Middle frontal gyrus (tissue), 1 donor: ENCODE results near the gene CCL27.
A peak's percentile ranks its signal among the peaks of the same experiment; 100 is the strongest.

ENCODE experiments used
- DNase-seq: peaks from one replicate; pipeline ENCODE4 v3.0.0-alpha.2; 2015; ENCODE audit warnings: low spot score; ENCODE audit errors: extremely low spot score

The CCL27 gene, protein sequence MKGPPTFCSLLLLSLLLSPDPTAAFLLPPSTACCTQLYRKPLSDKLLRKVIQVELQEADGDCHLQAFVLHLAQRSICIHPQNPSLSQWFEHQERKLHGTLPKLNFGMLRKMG

DNA sequence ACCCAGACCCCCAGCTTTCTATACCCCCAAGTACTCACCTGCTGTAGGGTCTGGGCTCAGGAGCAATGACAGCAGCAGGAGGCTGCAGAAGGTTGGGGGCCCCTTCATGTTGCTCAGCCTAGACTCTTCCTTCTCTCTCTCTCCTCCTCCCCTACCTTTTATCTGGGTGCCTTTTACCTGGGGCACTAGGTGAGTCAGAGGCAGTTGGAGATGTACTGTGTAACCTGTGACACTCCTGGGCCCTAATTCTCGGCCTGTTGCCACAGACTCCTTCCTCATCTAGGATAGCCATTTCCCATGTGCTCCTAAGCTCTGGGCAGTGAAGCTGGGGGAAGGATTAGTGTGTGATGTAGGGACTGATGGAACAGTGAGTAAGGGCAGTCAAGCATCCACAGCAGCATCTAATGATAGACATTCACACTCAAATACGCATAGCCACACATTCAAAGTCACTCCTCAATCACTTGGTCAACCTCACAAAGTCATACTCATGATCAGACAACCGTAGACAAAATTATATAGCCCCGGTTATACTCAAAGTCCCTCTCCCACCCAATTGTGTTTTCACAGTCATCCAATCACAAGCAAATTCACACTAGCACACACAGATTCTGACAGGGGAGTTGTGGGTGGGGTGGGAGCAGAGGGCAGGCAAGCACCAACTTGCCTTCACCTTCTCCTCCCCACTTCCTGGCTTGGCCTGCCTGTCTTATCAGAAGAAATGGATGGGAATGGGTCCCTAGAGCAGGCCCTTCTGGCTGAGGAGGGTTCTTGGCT is at the start of gene CCL27:
CCL27 (minus strand) TSS at position 132 of the 777 bp plus-strand sequence; CDS start at position 108, 24 bp downstream.
- no peak for DNase-seq

DNA sequence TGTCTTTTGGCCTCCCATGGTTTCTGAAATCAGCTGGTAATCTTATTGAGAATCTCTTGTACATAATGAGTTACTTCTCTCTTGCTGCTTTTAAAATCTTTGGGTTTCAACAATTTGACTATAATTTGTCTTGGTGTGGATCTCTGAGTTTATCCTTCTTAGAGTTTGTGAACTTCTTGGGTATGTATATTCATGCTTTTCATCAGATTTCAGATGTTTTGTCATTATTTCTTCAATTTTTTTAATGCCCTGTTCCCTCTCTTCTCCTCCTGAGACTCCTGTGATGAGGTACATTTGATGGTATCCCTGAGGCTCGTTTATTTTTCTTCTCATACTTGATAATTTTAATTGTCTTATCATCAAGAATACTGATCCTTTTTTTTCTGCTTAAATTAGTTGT is 49.7 kb upstream of the CCL27 start:
- no peak for DNase-seq

DNA sequence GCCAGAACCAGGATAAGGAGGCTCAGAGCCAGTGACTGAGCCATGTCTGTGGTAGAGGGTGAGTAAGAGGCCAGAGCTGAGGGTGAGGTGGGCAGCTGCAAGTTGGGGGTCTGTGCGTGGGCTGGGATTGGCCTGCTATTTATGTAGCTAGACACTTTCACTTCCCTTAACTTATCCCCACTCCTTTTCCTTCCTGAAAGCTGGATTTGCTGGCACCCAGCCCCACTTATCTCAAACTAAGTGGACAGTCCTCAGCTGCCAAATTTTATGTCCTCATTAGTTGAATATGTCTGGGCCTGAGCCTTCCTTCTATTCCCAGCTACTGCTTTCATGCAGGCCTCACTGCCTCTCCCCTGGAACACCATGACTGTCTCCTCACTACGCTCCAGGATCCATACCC is 47.6 kb upstream of the CCL27 start, which contains the start of gene CCL21:
CCL21 (minus strand) TSS at position 114 of the 400 bp plus-strand sequence; CDS start at position 44, 70 bp downstream.
- DNase-seq: no peak

DNA sequence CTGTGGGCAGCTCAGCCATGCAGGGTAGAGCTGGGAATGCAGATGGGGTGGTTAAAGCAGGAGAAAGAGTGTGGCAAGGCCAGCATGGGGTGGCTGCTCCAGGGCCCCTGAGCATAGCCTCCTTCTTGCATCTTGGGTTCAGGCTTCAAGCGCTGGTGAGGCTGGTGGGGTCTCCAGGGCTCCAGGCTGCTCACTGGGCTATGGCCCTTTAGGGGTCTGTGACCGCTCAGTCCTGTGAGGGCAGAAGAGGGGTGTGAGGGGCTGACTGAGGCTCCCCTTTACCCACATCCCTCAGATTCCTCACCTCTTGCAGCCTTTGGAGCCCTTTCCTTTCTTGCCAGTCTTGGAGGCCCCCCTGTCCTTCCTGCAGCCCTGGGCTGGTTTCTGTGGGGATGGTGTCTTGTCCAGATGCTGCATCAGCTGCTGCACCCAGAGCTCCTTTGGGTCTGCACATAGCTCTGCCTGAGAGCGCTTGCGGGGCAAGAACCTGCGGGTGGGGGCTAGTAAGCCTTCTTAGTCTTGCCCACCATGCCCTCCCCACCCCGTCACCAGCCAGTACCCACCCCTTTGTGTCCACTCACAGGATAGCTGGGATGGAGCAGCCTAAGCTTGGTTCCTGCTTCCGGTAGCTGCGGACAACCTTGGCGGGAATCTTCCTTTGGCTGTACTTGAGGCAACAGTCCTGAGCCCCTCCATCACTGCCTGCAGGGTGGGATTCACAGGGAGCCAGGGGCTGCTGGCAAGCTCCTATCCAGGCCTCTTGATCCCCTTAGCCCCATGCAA is 46.9 kb upstream of the CCL27 start:
- no peak for DNase-seq

DNA sequence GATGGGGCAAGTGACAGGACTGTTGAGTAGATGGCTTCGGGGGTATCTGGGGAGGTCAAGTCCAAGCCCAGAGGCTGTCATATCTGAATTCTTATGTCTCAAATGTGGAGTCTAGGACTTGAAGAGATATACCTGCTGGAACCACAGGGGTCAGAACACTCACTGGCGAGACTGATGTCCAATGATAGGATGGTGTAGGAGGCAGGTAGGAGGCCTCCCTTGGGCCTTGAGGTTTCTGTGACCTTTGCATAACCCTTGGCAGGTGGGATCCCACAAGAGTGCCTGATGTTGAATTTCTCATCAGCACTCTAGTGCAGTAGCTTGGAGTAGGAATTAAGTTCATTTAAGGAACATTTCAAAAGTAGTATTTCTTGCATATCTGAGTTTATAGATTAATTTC is 44.7 kb upstream of the CCL27 start:
- DNase-seq: no peak

DNA sequence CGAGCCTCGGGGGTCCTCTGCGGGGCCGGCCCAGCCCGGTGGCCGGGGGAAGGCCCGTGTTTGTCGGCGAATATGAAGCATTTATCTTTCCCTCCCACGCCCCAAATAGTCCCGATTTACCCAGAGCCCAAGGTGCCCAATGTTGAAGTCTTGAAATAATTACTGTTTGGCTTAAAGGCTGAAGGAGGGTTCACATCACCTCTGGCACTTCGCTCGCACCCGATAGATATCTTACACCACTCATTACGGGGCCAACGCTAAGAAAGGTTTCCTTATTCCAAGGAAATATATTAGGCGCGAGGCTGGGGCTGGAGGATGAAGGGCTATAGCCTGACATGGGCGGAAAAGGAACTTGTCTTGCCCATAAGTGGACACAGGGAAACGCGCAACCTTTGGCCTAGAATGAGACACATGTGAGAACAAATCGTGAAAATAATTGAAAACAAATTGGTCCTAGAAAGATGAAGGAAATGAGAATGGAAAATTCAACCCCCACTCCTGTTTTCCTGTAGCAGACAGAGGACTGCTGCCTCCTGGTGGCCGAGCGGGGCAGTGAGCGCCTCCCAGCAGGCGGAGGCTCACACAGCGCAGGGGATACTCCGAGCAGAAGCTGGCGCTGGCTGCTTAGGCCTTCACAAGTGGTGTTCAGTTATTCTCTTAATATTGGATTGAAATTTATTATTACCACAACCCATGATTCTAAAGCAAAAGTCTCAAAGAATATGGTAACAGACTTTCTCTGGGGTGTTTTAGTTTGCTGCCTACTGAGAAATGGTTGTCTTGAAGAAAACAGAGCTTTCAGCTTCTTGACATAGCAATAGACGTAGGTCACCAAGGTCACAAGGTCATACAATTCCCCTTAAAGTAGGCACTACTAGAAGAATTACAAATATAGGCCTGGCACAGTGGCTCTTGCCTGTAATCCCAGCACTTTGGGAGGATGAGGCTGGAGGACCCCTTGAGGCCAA is 39.6 kb upstream of the CCL27 start:
- DNase-seq: peak; percentile 69

DNA sequence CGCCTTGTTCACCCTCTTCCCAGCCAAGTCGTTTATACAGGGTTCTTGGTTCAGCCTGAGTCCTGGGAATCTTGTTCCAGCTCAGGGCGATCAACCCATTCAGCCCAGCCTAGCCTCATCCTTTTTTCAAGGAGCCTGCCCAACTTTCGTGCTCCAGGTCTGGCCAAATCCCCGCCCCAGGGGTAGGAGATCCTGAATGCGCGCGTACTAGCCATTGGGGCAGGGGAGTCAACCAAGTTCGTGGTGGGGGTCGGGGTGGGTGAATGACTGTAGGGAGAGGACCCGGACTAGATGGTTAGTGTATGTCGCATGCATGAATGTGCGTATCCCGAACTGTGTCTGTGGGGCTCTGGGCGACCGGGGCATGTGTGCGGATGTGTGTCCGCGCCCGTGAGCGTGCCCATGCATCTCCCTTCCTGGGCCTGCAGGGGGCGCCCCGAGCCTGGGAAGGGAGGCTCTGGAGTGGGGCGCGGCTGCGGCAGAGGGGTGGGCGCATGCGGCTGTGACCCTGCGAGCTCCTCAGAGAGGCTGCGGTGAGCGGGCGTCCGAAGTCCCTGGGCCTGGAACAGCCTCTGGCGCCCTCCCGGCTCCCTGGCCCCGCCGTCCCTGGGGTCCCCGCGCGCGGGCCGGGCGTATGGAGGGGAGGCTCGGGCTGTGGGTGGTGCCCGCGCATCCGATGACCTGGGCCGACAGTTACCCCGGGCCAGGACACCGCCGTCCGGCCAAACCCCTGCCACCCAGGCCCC is 38.7 kb upstream of the CCL27 start:
- peak; percentile 46 for DNase-seq

DNA sequence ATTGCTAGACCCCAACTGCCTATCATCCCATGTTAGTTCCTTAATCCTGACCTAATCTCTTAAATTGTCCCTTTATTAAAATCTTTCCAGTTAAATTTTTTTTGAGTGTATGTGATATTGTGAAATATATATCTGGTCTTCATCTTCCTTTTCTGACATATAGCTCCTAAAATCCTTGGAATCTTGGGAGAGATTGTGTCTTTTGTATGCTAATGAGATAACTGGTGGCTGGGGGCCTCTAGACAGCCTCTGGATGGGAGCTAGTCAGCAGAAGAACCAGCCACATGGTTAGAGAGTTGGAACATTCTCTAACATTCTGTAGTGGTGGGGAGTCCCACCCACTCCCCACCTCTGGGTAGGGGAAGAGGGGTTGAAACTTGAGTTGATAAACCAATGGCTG is 32.4 kb upstream of the CCL27 start:
- DNase-seq: no peak

DNA sequence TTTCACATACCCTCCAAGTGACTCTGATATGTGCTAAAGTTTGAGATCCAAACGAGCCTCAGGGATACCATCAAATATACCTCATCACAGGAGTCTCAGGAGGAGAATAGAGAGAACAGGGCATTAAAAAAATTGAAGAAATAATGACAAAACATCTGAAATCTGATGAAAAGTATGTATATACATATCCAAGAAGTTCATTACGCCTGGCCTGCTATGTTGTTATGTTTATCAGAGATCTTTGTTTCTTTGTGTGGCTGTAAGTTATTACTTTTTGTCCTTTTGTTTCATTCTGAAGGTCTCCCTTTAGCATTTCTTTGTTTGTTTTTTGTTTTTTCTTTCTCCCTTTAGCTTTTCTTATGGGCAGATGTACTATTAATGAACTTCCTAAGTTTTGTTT is 31.1 kb upstream of the CCL27 start:
- no peak for DNase-seq

DNA sequence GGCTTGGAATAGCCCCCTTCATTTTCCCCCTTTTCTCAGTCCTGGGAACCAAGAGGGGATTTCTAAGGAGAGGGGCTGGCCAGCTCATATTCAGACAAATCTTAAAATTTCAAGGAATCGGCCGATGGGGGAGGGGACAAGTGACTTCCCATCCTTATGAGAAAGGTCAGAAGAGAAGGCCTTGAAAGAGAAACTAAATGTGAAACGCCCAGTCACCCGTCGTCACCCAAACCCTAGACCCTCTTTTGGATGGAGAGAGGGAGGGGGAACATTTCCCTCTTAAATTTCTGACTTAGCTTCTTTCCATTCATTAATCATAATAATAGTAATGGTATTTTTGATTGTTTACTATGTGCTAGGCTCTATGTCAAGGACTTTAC is 29.5 kb upstream of the CCL27 start:
- DNase-seq: no peak

DNA sequence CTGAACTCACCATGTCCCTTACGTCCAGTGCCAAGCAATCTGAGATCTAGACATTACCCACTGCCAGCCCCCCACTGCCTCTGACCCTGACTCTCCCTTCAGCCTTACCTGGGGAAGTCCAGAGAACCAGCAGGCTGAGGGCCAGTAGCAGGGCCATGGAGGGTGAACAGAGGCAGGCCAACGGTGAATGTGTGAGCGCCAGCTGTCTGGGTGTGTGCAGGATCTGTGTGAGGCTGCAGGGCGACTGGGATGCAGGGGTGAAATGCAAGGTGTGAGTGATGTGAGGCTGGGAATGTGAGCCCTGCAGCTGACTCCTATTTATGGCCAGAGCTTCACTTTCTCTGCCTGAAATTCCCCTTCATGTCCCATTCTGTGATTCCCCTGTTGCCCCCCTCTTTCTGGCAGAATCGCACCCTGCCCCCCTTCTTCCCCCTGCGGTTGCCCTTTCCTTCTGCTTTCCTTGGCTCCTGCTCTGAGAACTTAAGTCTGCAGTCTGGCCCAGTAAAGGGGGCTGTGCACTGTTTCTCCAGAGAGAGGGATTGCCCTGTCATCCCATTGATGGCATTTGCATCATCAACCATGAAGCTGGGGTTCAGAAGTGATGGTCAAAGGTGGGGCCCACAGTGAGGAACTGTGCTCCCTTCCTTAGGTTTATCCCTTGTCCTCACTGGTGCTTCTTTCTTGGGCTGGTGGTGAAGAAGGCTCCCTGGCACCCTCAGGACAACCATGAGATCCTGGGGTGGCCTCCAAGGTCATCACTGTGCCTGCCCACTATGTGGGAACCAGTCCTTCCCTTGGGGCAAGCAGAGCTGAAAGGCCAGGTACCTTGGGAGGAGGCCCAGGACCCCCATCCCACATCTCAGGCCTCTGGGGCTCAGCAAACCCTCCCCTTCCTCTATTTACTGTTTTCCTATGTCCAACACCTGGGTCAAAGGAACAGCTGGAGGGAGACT is 28.8 kb upstream of the CCL27 start, which contains the start of gene CCL19:
CCL19 (minus strand) TSS at position 294 of the 953 bp plus-strand sequence; CDS start at position 157, 137 bp downstream.
- DNase-seq: no peak

DNA sequence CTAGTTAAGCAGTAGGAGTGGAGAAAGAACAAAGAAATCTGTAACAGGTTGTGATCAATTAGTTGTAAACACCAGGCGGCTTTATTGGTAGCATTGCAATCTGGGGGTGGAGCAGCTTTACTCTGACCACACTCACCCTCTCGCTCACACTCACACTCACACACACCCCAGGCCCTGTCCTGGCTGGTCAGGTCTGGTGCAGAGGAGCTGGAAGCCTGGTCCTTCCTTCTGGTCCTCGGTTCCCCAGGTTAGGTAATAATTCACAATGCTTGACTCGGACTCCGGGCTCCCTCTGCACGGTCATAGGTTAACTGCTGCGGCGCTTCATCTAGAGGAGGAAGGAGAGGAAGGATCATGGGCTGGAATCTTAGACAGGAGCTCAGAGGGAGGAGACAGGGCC is 27.1 kb upstream of the CCL27 start:
- DNase-seq: no peak

DNA sequence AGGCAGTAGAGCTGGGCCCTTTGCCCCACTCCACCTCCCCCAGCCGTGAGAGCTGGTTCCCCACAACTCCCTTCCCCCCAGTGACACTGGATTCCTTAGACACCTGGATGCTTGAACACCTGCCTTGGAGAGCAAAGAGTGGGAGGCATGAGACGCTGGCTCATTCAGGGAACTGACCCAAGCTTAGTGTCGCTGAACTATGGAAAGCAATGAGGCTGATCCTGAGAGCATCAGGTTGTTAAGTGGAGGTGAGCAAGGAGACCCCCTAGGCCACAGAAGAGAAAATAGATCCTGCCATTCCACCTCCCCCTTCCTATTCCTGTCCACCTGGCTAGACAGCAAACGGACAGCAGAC is 26.6 kb upstream of the CCL27 start:
- no peak for DNase-seq

DNA sequence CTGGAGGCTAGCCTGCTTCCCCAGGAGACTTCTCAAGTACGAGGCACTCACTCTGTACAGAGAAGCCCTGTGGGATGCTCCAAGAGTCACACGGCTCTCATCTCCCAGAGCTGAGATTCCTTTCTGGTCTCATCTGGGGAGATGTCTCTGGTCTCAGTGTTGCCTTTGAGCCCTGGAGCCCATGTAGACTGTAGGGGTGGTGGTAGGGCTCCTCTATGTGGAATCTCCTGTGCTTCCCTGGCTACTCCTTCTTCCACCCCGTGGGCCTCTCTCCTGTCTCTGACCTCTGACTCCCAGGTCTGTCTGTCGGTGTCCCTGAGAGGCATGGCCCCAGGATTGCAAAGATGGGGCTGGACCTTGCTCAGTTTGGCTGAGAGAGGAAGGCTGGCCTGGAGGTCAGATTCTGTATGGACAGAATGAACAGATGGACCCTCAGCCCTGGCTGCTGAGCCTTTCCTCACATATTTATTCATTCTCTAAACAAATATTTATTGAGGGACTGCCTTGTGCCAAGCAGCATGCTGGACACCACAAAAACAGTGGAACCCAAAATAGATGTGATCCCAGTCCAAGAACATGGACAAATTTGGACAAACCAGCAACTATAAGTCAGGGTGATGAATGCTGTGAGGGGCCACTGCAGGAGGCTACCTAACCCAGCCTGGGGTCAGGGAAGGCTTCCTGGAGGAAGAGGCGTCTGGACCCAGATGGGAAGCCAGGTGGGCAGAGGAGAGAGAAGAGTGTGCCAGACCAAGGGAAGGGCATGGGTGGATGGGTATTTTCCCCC is 26.1 kb upstream of the CCL27 start:
- DNase-seq: no peak

DNA sequence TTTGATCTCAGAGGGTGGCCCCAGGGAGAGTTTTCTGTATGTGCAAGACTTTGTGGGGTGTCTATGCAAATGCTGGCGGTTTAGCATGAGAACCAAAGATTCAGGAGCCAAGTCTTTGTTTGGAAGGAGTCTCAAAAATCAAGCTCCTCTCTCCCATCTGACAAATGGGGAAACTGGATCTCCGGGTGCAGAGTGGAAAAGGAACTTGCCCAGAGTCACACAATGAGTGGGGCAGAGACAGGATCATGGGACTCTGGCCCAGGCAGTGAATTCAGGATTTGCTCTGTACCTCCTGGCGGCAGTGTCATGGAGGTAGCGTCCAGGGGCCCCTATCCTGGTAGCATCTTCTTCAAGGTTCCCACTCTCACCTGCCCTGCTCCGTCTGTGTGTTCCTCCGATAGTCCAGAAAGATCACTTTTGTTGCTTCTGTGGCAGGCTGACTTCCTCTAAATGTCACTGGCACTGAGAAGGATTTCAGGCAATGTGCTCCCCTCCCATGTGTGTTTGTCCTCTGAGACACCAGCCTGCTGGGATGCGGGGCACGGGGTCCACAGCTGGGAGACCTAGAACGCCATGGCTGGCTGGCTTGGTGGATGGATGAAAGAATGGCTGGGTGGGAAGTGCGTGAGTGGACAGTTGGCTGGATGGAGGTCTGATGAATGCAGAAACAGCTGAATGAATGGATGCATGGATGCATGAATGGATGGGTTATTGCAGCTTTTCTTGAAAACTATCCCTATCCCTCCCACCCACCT is 25.0 kb upstream of the CCL27 start:
- DNase-seq: no peak

DNA sequence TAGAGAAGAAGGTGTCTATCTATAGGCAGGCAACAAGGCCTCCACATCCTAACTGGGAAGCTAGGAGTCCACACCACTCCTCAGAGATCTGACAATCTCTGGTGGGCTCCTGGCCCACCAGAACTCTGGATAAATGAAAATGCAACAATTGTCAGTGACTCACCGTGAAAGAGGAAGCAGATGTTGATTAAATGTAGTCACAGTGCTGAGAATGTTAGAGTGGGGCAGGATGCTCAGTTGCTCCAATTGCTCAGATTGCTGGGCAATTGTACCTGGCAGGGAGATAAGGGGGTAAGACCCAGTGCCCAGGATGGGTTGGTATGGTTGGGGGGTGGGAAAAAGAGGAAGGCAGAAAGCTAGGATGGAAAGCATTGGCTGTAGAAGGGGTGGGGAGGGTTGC is 24.3 kb upstream of the CCL27 start:
- no peak for DNase-seq

DNA sequence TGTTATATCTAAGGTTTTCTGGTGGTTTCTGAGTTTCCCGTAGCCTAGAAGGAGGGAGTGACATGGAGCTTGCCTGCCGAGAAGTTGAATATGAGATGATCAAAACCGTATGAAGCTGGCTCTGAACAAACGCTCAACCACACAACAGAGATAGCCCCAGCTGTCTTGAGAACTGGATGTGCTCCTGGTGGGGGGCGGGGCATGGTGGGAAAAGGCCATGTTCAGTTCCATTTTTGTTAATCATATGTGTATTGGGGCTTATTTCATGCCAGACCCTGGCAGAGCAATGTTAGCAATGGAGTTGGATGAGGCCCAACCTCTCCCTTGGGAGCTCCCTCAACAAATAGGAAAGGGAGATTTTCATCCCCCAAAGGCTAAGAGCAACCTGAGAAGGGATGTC is 23.8 kb upstream of the CCL27 start:
- no peak for DNase-seq

DNA sequence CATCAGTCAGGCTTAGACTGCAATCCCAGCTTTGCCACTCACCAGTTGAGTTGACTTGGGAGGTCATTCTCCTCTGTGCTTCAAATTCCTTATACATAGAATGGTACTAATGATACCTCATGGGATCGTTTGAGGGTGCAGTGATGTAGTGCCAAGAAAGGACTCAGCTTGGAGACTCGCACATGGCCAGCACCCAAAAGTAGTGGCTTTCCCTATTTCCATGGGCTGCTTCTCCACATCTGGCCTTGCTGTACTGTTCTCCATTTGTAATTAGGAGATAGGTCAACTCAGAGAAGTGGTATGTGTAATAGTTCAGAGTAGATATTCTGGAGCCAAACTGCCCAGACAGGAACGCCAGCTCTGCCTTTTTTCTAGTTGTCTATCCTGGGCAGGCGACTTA is 23.1 kb upstream of the CCL27 start:
- DNase-seq: no peak
